IPS DF 19.7 (cell line): ENCODE measurements around the gene MUC3A.
"Not testable (repeated sequence)": the region's sequence is repeated elsewhere in the genome, so short reads cannot be mapped to it uniquely, and the experiment has no call there.

ENCODE experiments used
- DNase-seq: peaks from one replicate; pipeline ENCODE4 v3.0.0-alpha.2; 2013; ENCODE audit warnings: low read depth, low spot score

MUC3A gene, protein sequence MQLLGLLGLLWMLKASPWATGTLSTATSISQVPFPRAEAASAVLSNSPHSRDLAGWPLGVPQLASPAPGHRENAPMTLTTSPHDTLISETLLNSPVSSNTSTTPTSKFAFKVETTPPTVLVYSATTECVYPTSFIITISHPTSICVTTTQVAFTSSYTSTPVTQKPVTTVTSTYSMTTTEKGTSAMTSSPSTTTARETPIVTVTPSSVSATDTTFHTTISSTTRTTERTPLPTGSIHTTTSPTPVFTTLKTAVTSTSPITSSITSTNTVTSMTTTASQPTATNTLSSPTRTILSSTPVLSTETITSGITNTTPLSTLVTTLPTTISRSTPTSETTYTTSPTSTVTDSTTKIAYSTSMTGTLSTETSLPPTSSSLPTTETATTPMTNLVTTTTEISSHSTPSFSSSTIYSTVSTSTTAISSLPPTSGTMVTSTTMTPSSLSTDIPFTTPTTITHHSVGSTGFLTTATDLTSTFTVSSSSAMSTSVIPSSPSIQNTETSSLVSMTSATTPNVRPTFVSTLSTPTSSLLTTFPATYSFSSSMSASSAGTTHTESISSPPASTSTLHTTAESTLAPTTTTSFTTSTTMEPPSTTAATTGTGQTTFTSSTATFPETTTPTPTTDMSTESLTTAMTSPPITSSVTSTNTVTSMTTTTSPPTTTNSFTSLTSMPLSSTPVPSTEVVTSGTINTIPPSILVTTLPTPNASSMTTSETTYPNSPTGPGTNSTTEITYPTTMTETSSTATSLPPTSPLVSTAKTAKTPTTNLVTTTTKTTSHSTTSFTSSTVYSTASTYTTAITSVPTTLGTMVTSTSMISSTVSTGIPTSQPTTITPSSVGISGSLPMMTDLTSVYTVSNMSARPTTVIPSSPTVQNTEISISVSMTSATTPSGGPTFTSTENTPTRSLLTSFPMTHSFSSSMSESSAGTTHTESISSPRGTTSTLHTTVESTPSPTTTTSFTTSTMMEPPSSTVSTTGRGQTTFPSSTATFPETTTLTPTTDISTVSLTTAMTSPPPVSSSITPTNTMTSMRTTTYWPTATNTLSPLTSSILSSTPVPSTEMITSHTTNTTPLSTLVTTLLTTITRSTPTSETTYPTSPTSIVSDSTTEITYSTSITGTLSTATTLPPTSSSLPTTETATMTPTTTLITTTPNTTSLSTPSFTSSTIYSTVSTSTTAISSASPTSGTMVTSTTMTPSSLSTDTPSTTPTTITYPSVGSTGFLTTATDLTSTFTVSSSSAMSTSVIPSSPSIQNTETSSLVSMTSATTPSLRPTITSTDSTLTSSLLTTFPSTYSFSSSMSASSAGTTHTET (N-terminal part only)

DNA sequence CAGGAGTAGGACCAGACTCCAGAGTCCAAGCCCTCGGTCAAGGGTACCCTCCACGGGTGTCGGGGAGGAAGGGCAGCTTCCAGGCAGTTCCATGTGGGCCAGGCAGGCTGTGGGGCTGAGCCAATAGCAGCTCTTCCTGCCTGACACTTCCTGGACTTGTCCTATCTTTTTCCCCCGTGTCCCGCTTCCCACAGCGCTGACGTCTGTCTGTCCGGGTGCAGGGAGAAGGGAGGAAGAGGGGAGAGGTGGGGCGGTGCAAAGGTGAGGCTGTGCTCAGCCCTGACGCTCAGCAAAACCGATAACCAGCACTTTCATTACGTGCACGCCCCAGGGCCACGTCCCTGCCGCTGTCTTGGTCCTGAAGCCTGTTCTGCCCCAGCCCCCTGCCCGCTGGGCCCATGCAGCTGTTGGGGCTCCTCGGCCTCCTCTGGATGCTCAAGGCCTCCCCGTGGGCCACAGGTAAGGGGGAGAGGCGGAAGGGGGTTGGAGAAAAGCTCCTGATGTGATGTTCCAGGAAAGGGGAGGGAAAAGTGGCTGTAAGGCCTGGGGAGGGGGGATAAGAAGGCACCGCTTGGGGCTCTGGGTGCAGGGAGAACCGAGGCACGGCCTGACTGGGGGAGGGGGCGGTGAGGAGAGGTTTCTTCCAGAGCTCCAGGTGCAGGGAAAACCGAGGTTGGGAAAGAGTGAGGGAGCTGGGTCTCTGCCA lies at the start of gene MUC3A:
MUC3A (plus strand) TSS at position 308 of the 706 bp plus-strand sequence; CDS start at position 399, 91 bp downstream.
- no peak for DNase-seq

- no peak for DNase-seq
Measured at GRCh38 chr7:100900978-100901377, 48.4 kb upstream of the MUC3A start.

DNA sequence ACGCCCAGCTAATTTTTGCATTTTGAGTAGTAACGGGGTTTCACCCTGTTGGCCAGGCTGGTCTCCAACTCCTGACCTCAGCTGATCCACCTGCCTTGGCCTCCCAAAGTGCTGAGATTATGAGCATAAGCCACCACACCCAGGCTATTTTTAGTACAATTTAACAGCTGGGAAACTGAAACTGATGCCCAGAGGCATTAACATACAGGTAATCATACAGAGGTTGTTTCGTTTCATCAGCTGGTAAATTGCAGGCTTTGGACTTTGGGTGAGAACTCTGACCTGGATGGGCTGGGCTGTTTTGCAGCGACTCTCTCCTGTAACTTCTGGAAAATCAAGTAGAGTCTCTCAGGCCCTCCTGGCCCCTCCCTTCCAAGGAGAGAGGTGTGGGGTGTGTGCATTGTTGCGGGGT lies 47.4 kb upstream of the MUC3A start:
- DNase-seq = no peak

- DNase-seq = no peak
Measured at GRCh38 chr7:100902638-100903037, 46.7 kb upstream of the MUC3A start.

DNA sequence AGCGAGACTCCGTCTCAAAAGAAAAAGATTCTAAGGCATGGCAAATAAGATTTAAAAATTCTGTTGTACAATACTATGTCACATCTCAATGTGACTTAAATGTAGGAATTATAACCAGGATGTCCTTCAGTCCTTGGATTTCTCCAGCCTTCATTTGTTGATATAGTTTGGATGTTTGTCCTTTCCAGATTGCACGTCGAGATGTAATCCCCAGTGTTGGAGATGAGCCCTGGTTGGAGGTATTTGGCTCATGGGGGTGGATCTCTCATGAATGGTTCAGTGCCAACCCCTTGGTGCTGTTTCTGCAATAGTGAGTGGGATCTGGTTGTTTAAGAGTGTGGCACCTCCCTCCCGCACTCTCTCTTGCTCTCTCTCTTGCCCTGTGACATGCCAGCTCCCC lies 40.8 kb upstream of the MUC3A start:
- DNase-seq = no peak

GRCh38 chr7:100910443-100910842 lies 38.9 kb upstream of the MUC3A start:
- not testable (repeated sequence) for DNase-seq

GRCh38 chr7:100911484-100911883 lies 37.9 kb upstream of the MUC3A start:
- DNase-seq = no peak

DNA sequence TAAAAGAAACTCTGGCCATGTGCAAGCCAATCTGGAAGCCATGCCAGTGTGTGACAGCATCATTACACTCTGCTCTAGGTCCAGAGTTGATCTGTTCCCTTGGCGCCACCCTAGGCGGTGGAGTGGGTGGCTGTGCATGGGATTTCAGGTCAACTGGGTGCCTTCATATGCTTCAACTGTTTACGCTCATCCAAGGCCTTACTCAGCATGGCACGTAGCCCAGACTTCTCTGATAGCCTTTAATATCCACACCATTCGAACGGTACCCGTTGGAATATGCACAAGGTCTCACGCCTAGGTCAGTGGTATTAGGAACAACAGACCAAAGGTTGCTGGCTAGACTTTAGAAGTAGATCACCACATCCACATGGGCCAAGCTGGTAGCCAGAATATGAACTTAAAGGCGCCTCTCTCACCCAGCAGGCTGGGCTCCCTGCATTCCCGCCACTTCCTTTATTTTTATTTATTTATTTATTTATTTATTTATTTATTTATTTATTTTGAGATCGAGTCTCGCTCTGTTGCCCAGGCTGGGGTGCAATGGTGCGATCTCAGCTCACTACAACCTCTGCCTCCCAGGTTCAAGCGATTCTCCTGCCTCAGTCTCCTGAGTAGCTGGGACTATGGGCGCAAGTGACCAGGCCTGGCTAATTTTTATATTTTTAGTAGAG lies 35.0 kb upstream of the MUC3A start:
- DNase-seq = no peak

- DNase-seq = no peak
Measured at GRCh38 chr7:100914879-100915447, 34.4 kb upstream of the MUC3A start.

DNA sequence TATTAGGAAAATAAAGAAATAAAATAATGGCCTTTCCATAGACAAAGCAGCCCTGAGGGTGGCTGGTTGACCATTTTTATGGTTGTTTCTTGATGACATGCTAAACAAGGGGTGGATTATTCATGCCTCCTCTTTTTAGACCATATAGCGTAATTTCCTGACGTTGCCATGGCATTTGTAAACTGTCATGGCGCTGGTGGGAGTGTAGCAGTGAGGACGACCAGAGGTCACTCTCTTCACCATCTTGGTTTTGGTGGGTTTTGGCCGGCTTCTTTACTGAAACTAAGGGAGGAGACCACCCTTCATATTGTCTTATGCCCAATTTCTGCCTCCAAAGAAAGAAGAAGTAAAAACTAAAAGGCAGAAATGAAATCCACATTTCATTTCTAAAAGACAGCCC lies 30.0 kb upstream of the MUC3A start:
- not testable (repeated sequence) for DNase-seq

GRCh38 chr7:100919779-100920437 lies 29.4 kb upstream of the MUC3A start:
- not testable (repeated sequence) for DNase-seq

GRCh38 chr7:100921039-100921438 lies 28.3 kb upstream of the MUC3A start:
- DNase-seq = no peak

DNA sequence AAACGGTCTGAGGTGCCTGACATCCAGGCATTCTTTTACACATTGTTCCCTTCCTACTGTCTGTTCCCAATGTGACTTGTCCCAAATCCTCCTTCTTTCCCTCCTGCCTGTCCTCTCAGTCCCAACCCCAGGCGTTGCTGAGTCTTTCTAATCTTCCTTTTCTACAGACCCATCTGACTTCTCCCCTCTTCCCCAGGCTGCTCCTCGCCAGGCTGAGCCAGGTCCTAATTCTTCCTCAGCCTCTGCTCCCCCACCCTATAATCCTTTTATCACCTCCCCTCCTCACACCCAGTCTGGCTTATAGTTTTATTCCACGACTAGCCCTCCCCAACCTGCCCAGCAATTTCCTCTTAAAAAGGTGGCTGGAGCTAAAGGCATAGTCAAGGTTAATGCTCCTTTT lies 25.7 kb upstream of the MUC3A start:
- not testable (repeated sequence) for DNase-seq

GRCh38 chr7:100929808-100930174 lies 19.5 kb upstream of the MUC3A start:
- DNase-seq = no peak

- DNase-seq = no peak
Measured at GRCh38 chr7:100933734-100934133, 15.6 kb upstream of the MUC3A start.

DNA sequence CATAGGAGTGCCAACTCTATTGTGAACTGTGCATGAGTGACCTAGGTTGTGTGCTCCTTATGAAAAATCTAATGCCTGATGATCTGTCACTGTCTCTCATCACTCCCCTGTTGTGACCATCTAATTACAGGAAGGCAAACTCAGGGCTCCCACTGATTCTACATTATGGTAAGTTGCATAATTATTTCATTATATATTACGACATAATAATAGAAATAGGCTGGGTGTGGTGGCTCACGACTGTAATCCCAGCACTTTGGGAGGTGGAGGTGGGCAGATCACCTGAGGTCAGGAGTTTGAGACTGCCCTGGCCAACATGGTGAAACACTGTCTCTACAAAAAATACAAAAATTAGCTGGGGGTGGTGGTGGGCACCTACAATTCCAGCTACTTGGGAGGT lies 14.0 kb upstream of the MUC3A start:
- not testable (repeated sequence) for DNase-seq

GRCh38 chr7:100936167-100936566 lies 13.2 kb upstream of the MUC3A start:
- DNase-seq = not testable (repeated sequence)

GRCh38 chr7:100942045-100942774 lies 7.1 kb upstream of the MUC3A start:
- no peak for DNase-seq

- DNase-seq = no peak
Measured at GRCh38 chr7:100943693-100944092, 5.6 kb upstream of the MUC3A start.
